ENCODE results near the gene ZNF25. TPM values are rescaled to one million over a fixed set of nuclear protein-coding genes. Genes with fewer than 3 reads are reported as not detected.
"Not testable (repeated sequence)": the region's sequence is repeated elsewhere in the genome, so short reads cannot be mapped to it uniquely, and the experiment has no call there.

Gene ZNF25
- total and polyA plus RNA-seq, 2 donors from 2014 or later, result 5.5 to 10.8 TPM

DNA sequence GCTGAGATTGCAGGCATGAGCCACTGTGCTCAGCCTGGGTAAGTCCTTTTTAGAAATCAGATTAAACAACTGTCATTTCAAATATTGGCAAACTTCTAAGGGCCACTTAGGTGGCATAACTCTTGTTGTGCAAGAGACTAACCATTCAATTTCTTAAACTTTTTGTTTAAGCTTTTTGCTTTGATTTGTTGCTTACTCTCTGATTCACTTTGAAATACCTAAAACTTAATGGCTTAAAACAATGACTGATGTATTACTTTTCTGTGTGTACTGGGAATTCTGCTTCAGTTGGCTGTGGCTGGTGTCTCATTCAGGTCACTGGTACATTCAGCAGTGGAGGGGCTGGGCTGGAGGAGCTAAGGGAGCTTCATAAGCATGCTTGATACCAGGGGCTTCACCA, 28.9 kb downstream of the ZNF25 start:
- Histone ChIP-seq H3K27ac (ENCODE audit: low read depth in 2 of 2, low read length in 2 of 2) (no peak overlapping the region), H3K9me3 (ENCODE audit: control insufficient read depth in 2 of 3, insufficient read depth in 1 of 3, low read length in 3 of 3) (no peaks in the 10 kb centered on the region), H3K9ac (ENCODE audit: low read length in 3 of 3) (no peak overlapping the region), H3K27me3 (ENCODE audit: control insufficient read depth, insufficient read depth, low read length) (no peaks in the 10 kb centered on the region), H3K4me3 (ENCODE audit: low read length in 3 of 3) (no peak overlapping the region), H3K4me1 (ENCODE audit: control insufficient read depth in 2 of 3, insufficient read depth in 2 of 3, low read depth in 1 of 3, low read length in 3 of 3) (no peaks in the 10 kb centered on the region), H3K36me3 (ENCODE audit: control insufficient read depth in 2 of 3, insufficient read depth in 3 of 3, low read length in 3 of 3) (peaks cover 3 to 8% (median 4%) of the 10 kb centered on the region in 3 donors)
- no peak for FAIRE-seq
- intact Hi-C loops (cut with DNase I), result no loop called here
- TF ChIP-seq, protein P1, sequence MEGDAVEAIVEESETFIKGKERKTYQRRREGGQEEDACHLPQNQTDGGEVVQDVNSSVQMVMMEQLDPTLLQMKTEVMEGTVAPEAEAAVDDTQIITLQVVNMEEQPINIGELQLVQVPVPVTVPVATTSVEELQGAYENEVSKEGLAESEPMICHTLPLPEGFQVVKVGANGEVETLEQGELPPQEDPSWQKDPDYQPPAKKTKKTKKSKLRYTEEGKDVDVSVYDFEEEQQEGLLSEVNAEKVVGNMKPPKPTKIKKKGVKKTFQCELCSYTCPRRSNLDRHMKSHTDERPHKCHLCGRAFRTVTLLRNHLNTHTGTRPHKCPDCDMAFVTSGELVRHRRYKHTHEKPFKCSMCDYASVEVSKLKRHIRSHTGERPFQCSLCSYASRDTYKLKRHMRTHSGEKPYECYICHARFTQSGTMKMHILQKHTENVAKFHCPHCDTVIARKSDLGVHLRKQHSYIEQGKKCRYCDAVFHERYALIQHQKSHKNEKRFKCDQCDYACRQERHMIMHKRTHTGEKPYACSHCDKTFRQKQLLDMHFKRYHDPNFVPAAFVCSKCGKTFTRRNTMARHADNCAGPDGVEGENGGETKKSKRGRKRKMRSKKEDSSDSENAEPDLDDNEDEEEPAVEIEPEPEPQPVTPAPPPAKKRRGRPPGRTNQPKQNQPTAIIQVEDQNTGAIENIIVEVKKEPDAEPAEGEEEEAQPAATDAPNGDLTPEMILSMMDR (IDR thresholded peaks at IDR 0.05; ENCODE audit: borderline replicate concordance, extremely low read depth, insufficient read depth), result no peak
- peak in 1 of 5 donors; percentile 1 for DNase-seq

DNA sequence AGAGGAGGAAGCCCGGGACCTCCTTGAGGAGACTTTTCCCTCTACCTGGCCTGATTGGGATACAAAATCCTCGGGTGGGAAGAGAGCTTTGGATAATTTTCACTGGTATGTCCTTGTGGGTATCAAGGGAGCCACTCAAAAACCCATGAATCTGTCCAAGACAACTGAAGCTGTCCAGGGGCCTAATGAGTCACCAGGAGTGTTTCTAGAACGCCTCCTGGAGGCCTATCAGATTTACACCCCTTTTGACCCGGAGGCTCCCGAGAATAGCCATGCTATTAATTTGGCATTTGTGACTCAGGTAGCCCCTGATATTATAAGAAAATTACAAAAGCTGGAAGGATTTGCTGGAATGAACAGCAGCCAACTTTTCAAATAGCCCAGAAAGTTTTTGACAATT, 38.6 kb downstream of the ZNF25 start:
- H3K9ac ChIP-seq (ENCODE audit: low read length in 3 of 3), result no peak overlapping the region
- no peaks in the 10 kb centered on the region for H3K36me3 ChIP-seq (ENCODE audit: control insufficient read depth in 2 of 3, insufficient read depth in 3 of 3, low read length in 3 of 3)
- H3K9me3 ChIP-seq (ENCODE audit: control insufficient read depth in 2 of 3, insufficient read depth in 1 of 3, low read length in 3 of 3), result no peaks in the 10 kb centered on the region
- FAIRE-seq (no peak), DNase-seq (no peak)
- TF ChIP-seq, protein P1 (IDR thresholded peaks at IDR 0.05; ENCODE audit: borderline replicate concordance, extremely low read depth, insufficient read depth), result no peak
- H3K4me1 ChIP-seq (ENCODE audit: control insufficient read depth in 2 of 3, insufficient read depth in 2 of 3, low read depth in 1 of 3, low read length in 3 of 3), result no peaks in the 10 kb centered on the region
- H3K27me3 ChIP-seq (ENCODE audit: control insufficient read depth, insufficient read depth, low read length), result no peaks in the 10 kb centered on the region
- H3K4me3 ChIP-seq (ENCODE audit: low read length in 3 of 3), result no peak overlapping the region
- intact Hi-C loops (cut with DNase I), result no loop called here
- H3K27ac ChIP-seq (ENCODE audit: low read depth in 2 of 2, low read length in 2 of 2), result no peak overlapping the region

DNA sequence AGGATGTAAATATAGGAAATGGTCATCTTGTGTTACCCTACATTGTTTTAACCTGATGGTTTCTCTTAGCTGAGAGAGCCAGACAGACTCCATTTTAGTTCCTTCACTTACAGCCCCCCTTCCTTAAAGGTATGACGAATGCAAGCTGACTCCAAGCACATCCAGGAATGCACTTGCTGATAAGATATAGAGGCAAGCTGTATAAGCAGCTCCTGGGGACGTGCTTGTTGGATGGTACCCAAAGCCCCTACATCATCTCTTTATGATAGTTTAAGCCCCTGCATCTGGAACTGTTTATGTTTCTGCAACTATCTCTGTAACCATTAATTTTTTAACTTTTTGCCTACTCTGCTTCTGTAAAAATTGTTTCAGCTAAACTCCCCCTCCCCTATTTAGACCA, 41.7 kb downstream of the ZNF25 start:
- intact Hi-C loops (cut with DNase I), result no loop called here
- Histone ChIP-seq H3K4me3 (ENCODE audit: low read length in 3 of 3) (no peak overlapping the region), H3K4me1 (ENCODE audit: control insufficient read depth in 2 of 3, insufficient read depth in 2 of 3, low read depth in 1 of 3, low read length in 3 of 3) (no peaks in the 10 kb centered on the region), H3K27ac (ENCODE audit: low read depth in 2 of 2, low read length in 2 of 2) (no peak overlapping the region), H3K27me3 (ENCODE audit: control insufficient read depth, insufficient read depth, low read length) (no peaks in the 10 kb centered on the region), H3K9me3 (ENCODE audit: control insufficient read depth in 2 of 3, insufficient read depth in 1 of 3, low read length in 3 of 3) (no peaks in the 10 kb centered on the region), H3K36me3 (ENCODE audit: control insufficient read depth in 2 of 3, insufficient read depth in 3 of 3, low read length in 3 of 3) (no peaks in the 10 kb centered on the region), H3K9ac (ENCODE audit: low read length in 3 of 3) (no peak overlapping the region)
- DNase-seq (no peak), FAIRE-seq (no peak)
- TF ChIP-seq, protein P1 (IDR thresholded peaks at IDR 0.05; ENCODE audit: borderline replicate concordance, extremely low read depth, insufficient read depth), result no peak

DNA sequence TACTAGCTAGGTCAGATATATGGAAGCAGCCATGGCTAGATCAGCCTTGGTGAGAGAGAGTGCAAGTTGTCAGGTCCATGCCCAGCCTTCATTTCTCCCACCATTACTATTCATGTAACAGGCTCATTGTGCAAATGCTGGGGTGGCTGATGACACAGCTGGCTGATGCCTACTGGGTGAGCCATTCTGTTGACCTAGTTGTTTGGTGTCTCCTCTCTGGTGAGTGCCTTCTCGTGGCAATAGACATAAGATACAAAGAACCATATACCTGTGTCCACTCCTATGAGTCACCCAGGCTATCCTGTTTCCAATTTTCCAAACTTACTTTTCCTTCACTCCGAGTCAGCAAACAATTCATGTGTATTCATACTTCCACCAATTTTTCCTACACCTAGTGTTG, 46.0 kb downstream of the ZNF25 start:
- TF ChIP-seq, protein P1 (IDR thresholded peaks at IDR 0.05; ENCODE audit: borderline replicate concordance, extremely low read depth, insufficient read depth), result no peak
- no peak overlapping the region for H3K9ac ChIP-seq (ENCODE audit: low read length in 3 of 3)
- no peaks in the 10 kb centered on the region for H3K27me3 ChIP-seq (ENCODE audit: control insufficient read depth, insufficient read depth, low read length)
- H3K9me3 ChIP-seq (ENCODE audit: control insufficient read depth in 2 of 3, insufficient read depth in 1 of 3, low read length in 3 of 3), result no peaks in the 10 kb centered on the region
- no peaks in the 10 kb centered on the region for H3K4me1 ChIP-seq (ENCODE audit: control insufficient read depth in 2 of 3, insufficient read depth in 2 of 3, low read depth in 1 of 3, low read length in 3 of 3)
- no peak overlapping the region for H3K4me3 ChIP-seq (ENCODE audit: low read length in 3 of 3)
- DNase-seq (no peak), FAIRE-seq (no peak)
- no peak overlapping the region for H3K27ac ChIP-seq (ENCODE audit: low read depth in 2 of 2, low read length in 2 of 2)
- H3K36me3 ChIP-seq (ENCODE audit: control insufficient read depth in 2 of 3, insufficient read depth in 3 of 3, low read length in 3 of 3), result no peaks in the 10 kb centered on the region
- intact Hi-C loops (cut with DNase I), result no loop called here

DNA sequence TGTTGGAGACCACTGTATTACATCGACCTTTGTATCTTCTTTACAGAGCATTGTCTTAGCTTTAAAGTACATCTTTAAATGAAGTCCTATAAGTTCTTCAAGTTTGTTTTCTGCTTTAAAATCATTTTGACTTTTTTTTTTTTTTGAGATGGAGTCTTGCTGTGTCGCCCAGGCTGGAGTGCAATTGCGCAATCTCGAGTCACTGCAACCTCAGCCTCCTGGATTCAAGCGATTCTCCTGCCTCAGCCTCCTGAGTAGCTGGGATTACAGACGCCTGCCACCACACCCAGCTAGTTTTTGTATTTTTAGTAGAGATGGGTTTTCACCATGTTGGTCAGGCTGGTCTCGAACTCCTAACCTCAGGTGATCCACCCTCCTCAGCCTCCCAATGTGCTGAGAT, 68.3 kb downstream of the ZNF25 start:
- H3K36me3 ChIP-seq (ENCODE audit: control insufficient read depth in 2 of 3, insufficient read depth in 3 of 3, low read length in 3 of 3); H3K4me1 ChIP-seq (ENCODE audit: control insufficient read depth in 2 of 3, insufficient read depth in 2 of 3, low read depth in 1 of 3, low read length in 3 of 3); FAIRE-seq; intact Hi-C loops (cut with DNase I); H3K9ac ChIP-seq (ENCODE audit: low read length in 3 of 3); DNase-seq; H3K4me3 ChIP-seq (ENCODE audit: low read length in 3 of 3); H3K27me3 ChIP-seq (ENCODE audit: control insufficient read depth, insufficient read depth, low read length); H3K27ac ChIP-seq (ENCODE audit: low read depth in 2 of 2, low read length in 2 of 2); H3K9me3 ChIP-seq (ENCODE audit: control insufficient read depth in 2 of 3, insufficient read depth in 1 of 3, low read length in 3 of 3): not testable (repeated sequence)
